ENCODE data around the gene PRRX1.

PRRX1 gene

DNA sequence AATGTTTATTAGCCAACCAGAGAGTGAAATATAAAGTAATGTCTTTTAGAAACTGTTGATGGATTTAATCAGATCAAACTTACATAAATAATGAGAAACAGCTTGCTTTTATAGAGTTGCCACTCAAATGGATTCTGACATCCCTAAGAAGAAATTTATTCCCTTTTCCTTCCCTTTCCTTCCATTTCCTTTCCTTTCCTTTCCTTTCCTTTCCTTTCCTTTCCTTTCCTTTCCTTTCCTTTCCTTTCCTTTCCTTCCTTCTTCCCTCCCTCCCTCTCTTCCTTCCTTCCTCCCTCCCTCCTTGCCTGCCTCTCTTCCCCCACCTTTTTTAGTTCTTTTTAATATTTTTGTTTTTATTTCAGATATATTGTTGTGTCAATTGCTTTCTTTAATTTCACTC lies 27.3 kb downstream of the PRRX1 start:
- no peak for DNase-seq (ENCODE audit: low read depth in 3 of 3)

DNA sequence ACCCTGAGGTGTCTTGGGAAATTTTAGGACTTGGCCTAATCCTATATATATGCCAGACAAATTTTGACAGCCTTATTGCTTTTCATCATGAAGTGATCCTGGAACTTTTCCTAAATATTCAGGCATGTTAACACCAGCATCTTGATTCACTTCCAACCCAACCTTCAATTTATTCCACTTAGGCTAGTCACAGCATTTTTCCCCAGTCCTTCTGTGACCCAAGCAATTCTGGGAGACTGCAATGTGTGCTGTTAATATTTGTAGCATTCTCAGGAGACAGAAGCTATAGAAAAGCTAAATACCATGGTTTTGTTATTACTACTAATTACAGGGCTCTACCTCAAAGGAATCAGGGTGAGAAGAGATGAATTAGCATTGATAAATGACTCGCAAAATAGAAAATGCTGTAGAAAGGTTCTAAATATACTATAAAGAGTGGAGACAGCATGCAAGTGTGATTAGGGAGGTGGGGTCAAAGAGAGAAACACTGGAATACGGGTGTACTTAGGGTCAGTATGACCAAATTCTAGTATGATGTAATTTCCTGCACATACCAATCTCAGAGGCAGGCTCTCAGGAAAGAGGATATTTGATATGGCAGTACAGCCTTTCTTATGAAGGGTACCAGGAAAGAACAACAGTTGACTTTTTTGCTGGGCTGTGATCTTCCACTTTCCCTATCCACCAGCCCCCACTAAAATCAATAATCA lies 29.1 kb downstream of the PRRX1 start:
- DNase-seq (ENCODE audit: low read depth in 3 of 3), result no peak

DNA sequence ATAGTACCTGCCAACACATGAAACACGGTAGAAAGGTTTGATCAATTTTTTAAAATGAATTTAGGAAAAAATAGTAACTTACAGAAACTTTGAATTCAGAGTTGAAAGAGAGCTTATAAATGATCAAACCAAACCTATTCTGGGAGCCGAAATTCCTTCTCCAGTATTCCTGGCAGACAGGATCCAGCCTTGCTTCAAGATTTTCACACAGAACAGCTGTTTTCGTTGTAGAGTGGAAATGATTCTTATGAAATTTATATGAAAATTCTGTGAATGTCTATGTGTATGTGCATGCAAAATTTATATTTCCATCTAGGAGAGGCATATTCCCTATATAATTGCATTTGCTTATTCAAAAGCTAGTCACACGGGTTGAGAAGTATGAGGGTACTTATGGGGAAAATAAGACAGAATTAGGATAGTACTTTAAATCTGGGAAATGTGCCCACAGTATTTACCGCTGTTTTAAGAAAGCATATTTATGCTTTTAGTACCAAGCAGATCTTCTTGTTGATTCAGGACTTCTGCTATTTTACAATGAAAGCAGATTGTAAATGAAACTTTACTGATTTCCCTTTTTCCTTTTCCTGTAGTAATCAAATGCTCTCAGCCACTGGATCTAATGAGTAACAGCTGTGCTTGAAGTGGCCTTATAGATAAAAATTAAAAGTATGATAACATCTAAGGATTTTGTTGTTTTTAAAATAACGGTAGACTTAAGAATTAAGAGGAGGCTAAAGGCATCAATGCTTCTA lies 30.4 kb downstream of the PRRX1 start:
- no peak for DNase-seq (ENCODE audit: low read depth in 3 of 3)

DNA sequence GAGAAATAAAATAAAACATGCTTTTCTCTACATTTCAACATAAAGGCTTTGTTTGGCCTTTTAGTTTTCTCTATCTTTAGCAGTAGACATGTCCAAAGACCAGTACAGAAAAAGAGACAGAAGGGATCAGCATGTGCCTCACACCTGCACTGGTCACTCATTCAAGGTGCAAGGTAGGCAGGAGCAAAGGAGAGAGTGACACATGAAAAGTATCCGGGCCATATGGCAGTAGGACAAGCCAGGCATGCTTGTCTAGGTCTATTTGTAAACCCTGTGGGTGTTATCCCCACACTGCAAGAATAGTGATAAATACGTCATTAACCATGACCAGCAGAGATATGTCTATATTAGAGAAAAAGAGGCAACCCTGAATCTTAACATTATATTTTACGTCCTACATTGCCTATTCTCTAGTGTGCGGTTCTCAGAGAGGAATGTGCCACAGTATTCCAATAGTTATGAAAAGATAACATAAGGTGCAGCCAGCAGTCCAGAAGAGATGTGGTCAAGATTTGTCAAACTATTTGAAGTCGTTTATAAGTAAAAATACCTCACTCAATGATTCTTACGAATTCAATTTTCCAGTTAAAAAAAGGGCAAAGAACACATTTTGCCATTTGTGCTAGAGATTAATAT lies 32.1 kb downstream of the PRRX1 start:
- DNase-seq (ENCODE audit: low read depth in 3 of 3), result no peak

DNA sequence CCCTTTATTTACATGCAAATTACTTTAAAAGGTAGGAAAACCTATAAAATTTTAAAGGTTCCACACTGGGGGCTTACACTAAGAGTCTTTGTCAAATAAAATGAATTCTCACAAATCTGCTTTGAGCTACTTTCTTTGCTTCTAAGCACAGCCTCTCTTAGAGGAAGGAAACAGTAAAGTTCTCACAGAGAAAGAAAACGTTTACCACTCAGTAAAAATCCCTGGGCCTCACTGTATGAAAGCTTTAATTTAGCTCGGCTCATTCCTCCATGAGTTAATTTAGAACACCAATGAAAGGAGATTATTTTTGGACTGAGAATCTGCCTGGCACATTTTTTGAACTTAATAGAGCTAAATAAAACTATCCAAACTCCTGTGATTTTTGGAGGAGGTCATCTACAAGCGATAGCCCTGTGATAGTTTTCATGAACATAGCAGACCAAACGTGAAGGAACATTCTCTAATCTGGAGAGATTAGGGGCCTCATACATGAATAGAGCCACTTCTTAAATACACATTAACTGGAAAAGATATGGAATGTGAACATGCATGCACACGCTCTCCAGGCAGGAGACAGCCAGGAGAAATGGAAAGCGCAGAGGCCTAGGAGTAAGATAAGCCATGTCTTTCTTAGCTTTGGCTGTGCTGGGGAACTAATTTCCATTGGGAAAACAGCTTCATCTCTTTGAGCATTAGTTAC lies 32.8 kb downstream of the PRRX1 start:
- no peak for DNase-seq (ENCODE audit: low read depth in 3 of 3)

DNA sequence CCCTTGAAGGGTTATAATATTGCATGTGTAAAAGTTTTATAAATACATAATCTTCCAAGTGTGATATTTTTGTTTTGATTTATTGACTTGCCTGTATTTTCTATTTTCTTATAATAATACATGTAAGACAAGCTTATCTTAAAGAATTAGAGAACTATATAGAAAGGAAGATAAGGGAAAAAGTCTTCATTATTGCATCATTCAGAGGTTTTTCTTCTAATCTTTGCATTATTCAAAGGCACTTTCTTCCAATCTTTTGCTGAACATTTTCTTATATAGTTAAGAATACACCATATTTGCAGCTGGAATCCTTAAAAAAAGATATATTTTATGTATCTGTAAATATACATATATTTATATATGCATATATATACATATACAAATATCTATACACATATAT lies 33.4 kb downstream of the PRRX1 start:
- no peak for DNase-seq (ENCODE audit: low read depth in 3 of 3)

DNA sequence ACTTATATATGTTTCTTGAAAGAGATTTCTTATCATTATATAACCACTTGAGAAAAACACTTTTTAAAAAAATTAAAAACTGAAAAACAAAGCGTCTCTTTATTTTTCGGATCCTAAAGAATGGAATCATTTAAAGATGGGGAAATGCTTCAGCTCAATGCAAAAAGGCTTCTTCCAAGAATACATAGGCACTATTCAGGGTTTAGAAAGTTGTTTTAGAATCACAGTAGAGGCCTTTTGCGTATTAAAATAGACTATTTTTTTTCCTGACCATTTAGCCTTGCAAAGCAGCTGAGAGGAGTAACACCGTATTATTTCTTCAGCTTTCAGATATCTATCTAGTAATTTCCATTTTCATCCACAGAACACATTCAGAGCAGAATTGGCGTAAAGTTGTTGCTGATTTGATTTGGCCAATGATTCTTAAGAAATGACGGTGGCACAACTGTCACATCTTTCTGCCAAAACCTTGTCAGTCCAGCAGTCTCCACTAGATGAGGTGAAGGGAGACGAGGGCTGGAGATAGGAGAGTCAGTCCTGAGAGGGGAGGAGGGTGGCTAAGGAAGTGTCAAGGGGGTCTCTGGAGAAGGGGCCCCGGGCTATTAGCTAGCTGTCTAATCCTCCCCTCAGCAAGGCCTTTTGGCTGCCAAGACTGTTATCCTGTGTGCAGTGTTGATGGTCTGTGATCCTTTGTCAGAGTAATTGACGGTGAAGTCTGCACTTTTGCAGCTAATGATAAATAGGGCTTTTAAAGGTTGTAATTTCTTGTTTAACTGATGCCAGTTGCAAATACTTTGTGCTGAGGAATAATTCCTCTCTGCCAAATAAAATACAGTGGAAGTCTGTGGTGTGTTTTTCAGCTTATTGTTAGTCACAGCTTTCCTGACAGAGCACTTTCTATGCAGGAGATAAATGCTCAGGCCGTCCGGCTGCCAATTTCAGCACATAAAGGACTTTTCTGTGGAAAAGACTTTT lies 34.7 kb downstream of the PRRX1 start:
- no peak for DNase-seq (ENCODE audit: low read depth in 3 of 3)

DNA sequence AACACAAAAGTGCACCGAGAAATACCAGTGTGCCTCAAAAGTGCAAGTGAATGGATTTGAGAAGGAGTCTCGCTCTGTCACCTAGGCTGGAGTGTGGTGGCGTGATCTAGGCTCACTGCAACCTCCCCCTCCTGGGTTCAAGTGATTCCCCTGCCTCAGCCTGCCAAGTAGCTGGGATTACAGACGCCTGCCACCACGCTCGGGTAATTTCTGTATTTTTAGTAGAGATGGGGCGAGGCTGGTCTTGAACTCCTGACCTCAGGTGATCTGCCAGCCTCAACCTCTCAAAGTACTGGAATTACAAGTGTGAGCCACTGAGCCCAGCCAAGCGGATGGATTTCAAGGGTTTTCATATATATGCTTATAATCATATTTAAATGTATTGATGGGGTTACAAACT lies 35.8 kb downstream of the PRRX1 start:
- no peak for DNase-seq (ENCODE audit: low read depth in 3 of 3)

DNA sequence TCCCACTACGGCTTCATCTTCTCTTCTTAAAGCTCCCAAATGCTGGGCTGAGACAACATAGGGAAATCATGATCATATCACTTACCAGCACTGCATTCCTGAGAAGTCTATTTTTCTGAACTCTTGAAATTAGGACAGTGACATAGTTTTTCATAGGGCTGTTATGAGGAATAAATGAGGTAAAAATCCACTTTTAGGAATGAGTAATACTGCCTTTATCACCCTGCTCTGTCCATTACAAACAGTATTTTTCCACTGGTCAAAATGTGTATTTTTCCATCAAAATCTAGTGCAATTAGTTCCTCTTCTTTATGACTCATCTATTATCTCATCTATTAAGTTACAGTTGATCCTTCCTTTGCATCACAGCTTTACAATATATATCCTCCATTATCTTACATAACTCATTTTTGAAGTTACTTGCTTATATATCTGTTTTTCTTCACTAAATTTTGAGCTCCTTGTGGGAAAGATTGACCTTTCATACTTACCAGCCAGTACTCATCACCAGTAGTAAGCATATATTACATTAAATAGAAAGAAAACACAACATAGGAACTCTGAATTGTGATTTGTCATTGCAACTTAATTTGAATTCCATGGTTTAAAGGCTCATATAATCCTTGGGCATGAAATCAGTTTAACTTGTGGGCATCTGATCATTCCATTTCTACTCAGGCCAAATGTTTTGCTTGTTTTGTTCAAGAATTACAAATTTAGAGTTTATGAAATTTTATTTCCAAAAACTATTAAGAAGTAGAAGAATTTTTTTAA lies 37.1 kb downstream of the PRRX1 start:
- no peak for DNase-seq (ENCODE audit: low read depth in 3 of 3)

DNA sequence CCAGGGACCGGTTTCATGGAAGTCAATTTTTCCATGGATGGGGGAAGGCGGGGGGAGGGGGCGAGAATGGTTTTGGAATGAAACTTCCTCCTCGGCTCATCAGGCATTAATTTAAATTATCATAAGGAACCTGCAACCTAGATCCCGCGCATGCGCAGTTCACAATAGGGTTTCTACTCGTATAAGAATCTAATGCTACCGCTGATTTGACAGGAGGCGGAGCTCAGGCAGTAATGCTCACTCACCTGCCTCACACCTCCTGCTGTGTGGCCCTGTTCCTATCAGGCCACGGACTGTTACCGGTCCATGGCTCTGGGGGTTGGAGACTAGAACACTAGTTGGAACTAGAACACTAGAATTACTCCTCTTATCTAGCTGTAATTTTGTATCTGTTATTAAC lies 38.0 kb downstream of the PRRX1 start:
- no peak for DNase-seq (ENCODE audit: low read depth in 3 of 3)

DNA sequence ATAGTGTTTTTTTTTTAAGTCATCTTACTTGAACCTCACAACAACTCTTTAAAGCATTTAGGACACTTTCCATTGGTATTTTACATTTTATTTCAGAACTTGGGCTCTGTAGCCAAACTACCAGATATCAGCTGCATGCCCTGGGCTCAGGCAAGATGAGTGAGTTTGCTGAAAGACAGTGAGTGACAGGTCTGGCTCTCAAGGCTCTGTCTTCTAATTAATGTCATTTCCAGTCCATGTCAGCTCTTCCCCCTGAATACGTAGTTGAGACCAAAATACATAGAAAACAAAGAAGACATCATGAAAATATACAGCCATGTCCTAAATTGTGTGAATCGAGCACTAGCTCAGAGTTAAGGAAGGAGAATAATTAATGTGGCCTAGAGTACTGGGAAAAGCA lies 39.7 kb downstream of the PRRX1 start:
- DNase-seq (ENCODE audit: low read depth in 3 of 3), result no peak

DNA sequence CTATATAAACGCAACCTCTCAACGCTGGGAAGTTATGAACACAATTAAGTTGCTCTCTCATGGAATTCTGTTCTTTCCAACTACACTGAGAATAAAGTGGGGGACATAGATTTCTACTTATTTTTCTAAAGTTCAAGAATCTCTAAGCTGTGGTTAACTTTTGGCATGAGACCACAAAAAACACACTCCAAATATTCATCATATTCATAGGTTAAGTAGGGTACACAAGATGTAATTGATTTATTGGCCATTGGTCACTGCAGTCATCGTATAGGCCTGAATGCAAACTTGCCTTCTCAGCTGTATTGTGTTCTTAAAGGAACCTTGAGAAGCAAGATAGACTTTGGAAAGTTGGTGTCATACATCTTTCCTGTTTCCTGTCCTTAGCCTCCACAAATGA lies 40.3 kb downstream of the PRRX1 start:
- no peak for DNase-seq (ENCODE audit: low read depth in 3 of 3)

DNA sequence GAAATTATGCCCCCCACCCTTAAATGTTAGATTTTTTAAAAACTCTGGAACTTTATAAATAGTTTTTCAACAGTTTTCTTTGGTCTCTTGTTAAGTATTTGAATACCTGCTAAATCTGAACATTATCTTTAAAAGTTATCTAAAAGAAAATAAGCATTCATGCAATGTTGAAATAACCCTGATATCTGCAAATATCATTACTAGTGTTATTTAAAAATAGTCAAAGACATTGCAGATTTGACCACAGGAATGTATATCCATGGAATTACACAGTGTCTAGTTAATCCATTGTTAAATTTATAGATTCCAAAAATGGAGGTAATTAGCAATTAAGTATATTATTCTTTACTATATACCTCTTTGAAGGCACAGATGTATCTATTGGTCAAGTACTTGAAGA lies 42.0 kb downstream of the PRRX1 start:
- DNase-seq (ENCODE audit: low read depth in 3 of 3), result no peak

DNA sequence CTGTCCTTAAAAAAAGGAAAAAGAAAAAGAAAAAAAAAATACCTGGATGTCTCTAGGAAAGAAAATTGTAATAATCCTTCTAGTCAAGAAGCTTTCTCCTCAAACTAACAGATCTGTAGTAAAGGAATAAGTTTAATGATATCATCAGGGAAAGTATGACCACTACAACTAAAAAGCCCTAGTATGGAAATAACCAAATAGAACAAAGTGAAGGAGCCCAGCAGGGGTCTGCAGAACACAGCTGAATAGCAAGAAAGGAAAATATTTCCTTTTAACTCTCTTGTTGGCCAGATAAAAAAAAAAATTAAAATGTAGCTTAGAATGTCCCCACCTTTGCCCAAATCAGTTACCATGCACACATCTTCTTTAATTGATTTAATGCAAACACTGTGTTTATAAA lies 43.2 kb downstream of the PRRX1 start:
- no peak for DNase-seq (ENCODE audit: low read depth in 3 of 3)

DNA sequence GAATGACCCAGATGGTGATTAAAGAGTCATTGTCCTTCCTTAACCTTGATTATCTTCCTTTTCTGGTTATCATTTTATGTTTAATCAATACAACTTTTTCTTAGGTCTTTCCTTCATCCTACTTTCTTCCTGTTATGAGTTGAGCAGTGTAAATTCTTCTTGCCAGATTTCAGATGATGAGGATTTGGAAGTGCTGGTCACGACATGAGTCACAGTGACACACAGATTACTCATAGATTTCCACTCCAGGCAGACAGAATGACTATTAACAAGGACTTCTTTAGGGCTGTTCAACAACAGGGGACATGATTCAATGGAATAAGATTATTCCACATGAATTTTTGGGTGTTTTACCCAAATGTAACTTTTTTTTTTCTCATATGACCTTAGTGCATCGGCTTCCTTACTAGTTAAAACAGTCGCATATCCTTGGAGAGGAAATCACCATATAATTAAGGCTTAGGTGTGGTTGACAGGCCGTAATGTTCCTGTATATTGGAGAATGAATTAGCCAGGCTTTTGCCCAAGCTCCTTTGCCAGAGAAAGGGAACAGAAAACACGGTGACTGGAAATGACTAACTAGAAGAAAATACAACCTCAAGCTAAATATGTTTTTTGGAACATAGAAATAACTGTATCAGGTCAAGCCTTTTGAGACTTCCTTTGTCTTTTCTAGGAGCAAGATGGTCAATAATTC lies 44.2 kb downstream of the PRRX1 start:
- DNase-seq (ENCODE audit: low read depth in 3 of 3), result no peak

DNA sequence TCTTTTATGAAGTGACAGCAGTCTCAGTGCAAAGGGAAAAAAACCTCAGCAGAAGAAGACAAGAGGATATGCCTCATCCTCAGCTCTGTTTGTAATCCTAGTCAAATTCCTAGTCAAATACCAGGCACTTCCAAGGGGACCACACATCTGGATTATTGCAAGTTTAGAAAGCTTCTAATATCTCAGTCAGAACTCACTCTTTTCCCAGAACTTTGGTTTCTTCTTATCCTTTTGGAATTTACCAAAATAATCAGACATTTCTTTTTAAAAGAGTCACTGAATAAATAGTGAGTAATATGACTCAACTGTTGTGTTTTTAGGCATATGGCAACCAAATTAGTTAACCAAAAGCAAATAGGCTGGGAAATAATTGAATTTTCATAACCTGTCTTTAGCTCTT lies 47.8 kb downstream of the PRRX1 start:
- no peak for DNase-seq (ENCODE audit: low read depth in 3 of 3)

DNA sequence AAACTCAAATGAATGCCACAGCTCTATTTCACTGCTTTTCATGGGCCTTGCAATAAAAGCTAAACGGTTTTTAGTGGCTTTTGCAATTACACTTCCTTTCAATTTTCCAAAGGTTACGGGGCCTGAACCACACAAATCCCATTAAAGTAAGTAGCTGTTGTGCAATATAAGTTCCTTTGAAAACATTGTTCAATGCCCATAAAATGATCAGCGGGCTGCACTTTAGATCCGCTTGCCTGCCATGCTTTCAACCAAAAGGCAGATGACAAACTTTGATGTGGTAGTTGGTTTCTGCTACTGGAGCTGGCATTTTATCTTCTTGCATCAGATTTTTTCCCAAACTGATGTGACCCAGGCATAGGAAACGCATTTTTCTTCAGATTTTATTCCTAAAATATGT lies 50.2 kb downstream of the PRRX1 start:
- DNase-seq (ENCODE audit: low read depth in 3 of 3), result no peak

DNA sequence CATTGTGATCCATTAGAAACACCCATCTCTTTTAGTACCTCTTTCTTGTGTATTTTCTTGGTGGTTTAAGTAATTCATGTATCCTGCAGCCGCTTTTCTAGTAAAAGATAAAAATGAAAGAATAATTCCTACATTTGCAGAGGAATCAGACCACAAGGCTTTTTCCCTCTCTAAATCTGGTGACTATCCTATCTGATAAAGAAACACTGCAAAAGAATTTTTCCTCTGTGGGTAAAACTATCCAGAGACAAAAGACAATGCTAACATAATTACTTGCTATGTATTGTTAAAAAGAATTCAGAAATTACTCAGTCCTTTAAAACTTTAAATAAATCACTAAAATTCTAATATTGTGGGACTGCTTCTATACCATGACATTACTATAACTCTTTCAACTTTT lies 51.0 kb downstream of the PRRX1 start:
- no peak for DNase-seq (ENCODE audit: low read depth in 3 of 3)

DNA sequence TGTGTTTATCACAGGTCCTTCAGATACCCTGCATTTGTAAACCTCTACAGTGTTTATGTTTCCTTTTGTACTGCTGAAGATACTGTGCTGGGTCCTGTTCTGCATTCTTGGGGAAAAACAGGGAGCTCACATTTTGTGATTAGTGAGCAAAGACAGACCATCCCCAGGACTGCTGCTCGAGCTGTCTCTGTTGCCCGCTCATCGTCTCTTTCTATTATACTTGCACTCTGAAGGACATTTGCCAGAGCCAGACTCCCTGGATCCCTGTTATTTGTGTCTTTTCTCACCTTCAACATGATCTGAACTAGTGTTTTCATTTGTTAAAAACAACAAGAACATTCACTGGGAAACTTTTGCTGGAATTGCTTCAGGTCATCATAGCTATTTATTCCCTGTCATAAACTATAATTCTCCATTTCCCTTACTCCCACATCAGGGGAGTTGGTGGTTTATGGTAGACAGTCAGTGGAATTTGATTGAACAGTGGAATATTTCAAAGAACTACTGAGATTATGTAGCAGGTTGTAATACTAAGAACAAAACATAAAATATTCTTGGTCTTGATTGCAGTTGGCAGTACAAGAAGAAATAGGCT lies 53.0 kb downstream of the PRRX1 start:
- no peak for DNase-seq (ENCODE audit: low read depth in 3 of 3)

DNA sequence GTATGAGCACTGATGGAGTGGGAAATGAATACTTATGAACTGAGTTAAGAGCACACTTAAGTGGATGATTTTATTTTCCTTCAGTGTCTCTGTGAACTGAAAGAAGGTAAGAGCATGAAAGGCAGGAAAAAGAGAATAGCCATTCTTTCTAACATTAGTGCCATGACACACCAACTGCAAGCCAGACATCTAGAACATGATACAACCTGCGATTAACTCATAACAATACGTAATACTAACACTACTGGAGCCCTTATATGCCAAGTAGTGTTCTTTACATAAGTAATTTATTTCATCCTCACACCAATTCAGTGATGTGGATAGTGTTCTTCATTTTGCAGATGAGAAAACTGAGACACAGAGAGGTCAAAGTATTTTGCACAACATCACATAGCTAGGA lies 56.7 kb downstream of the PRRX1 start:
- no peak for DNase-seq (ENCODE audit: low read depth in 3 of 3)

Measured in stimulated activated CD4-positive, alpha-beta T cell treated with anti-CD3 and anti-CD28 coated beads, TNF-alpha, amount 100 ng/mL, for 4 hours (primary cell).